ENCODE data around the gene PLEKHG3.

- TF ChIP-seq CTCF (IDR thresholded peaks at IDR 0.05), result no peak
- no peak for TF ChIP-seq E2F4 (CRISPR knock-in tag; IDR thresholded peaks at IDR 0.05; ENCODE audit: borderline replicate concordance, low read depth)
- no peak for TF ChIP-seq ATF2 (CRISPR knock-in tag; IDR thresholded peaks at IDR 0.05; ENCODE audit: borderline replicate concordance, low read depth)
- no peak for TF ChIP-seq NR2C2 (CRISPR knock-in tag; IDR thresholded peaks at IDR 0.05)
These were observed 11.8 kb upstream of the PLEKHG3 start for GRCh38 chr14:64692189-64692985.

All from WTC11 (cell line).